ENCODE results near the gene PIP5KL1. TPM values are rescaled to one million over a fixed set of nuclear protein-coding genes. Genes with fewer than 3 reads are reported as not detected.

The PIP5KL1 gene
- total and polyA plus RNA-seq, 2 experiments from 2014 or later: 1.4 to 1.6 TPM

DNA sequence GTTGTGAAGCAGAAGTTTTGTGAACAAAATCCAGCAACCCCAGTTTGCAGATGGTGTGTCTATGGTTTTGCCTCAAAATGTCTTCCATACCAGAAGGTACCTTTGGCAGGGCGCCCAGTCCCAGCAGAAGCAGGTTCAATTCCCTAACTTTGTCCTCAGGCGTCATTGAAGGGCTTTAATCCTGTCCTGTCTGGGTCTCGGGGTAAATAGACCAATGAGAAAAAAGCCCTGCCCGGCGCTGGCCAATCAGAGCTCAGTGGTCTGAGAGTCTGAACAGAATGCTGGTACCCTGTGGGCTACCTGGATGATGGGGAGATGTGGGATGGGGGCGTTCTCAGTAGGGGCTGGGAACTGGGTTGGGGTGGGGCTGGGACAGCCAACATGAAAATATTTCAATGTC, 7.5 kb downstream of the PIP5KL1 start:
- peaks cover 15% of the 10 kb centered on the region for H3K4me1 ChIP-seq (ENCODE audit: insufficient read depth)
- TF ChIP-seq, protein P1, sequence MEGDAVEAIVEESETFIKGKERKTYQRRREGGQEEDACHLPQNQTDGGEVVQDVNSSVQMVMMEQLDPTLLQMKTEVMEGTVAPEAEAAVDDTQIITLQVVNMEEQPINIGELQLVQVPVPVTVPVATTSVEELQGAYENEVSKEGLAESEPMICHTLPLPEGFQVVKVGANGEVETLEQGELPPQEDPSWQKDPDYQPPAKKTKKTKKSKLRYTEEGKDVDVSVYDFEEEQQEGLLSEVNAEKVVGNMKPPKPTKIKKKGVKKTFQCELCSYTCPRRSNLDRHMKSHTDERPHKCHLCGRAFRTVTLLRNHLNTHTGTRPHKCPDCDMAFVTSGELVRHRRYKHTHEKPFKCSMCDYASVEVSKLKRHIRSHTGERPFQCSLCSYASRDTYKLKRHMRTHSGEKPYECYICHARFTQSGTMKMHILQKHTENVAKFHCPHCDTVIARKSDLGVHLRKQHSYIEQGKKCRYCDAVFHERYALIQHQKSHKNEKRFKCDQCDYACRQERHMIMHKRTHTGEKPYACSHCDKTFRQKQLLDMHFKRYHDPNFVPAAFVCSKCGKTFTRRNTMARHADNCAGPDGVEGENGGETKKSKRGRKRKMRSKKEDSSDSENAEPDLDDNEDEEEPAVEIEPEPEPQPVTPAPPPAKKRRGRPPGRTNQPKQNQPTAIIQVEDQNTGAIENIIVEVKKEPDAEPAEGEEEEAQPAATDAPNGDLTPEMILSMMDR (IDR thresholded peaks at IDR 0.05; ENCODE audit: poor library complexity): no peak
- TF ChIP-seq EZH2phosphoT487 (IDR thresholded peaks at IDR 0.05; ENCODE audit: low read depth, severe bottlenecking, unreplicated experiment) (no peak), EZH2 (IDR thresholded peaks at IDR 0.05; ENCODE audit: borderline replicate concordance) (no peak)
- no peaks in the 10 kb centered on the region for H4K20me1 ChIP-seq (ENCODE audit: insufficient read depth, poor library complexity, severe bottlenecking)
- peaks cover 29% of the 10 kb centered on the region for H3K27me3 ChIP-seq
- H3K9me2 ChIP-seq (replicated peaks; ENCODE audit: insufficient read depth): no peaks in the 10 kb centered on the region
- H3K36me3 ChIP-seq (replicated peaks; ENCODE audit: insufficient read depth, low read depth): no peaks in the 10 kb centered on the region
- H2AFZ ChIP-seq: no peak overlapping the region
- no peak for DNase-seq (ENCODE audit: low spot score)
- 60% methylated on average over 6 of the region's 6 CpGs for WGBS (ENCODE audit: low lambda C conversion rate, missing lambda C conversion rate)
- no peaks in the 10 kb centered on the region for H3K9me3 ChIP-seq (ENCODE audit: low read depth)
- no peaks in the 10 kb centered on the region for H3K79me2 ChIP-seq
- no peak overlapping the region for H3K27ac ChIP-seq
- H3K4me2 ChIP-seq: no peak overlapping the region
- no peak overlapping the region for H3K4me3 ChIP-seq

DNA sequence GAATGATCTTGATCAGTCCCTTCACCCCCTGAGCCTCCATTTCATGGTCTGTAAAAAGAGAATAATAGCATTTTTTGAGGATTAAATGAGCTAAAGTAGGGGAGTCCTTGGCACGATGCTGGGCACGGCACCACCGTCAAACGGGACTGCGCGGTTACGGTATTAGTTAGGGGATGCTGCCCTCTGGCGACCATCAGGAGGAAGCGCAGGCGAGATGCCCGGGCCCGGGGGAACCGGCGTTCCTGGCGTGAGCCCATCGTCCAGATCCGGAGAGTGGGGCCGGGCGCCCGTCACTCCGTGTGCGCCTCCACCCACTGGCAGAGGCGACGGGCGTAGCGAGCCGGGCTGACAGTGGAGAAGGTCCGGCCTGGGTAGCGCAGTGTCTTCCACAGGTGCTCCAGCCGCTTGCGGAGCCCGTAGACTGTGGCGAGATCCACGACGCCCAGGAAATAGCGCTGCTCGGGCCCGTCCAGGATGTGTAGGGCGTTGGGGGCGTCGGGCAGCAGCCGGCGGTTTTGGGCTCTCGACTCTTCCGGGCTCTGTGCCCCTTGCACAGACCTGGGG, 8.9 kb downstream of the PIP5KL1 start:
- peak; percentile 73 for DNase-seq (ENCODE audit: low spot score)
- H3K27ac ChIP-seq: no peak overlapping the region
- TF ChIP-seq EZH2phosphoT487 (IDR thresholded peaks at IDR 0.05; ENCODE audit: low read depth, severe bottlenecking, unreplicated experiment): no peak
- TF ChIP-seq, protein P1 (IDR thresholded peaks at IDR 0.05; ENCODE audit: poor library complexity): peak; percentile 97
- H3K27me3 ChIP-seq: peaks cover 22% of the 10 kb centered on the region
- no peak overlapping the region for H2AFZ ChIP-seq
- peak overlapping the region; percentile 67 for H3K4me2 ChIP-seq
- WGBS (ENCODE audit: low lambda C conversion rate, missing lambda C conversion rate): 23% methylated on average over 45 of the region's 45 CpGs
- no peaks in the 10 kb centered on the region for H4K20me1 ChIP-seq (ENCODE audit: insufficient read depth, poor library complexity, severe bottlenecking)
- H3K9me3 ChIP-seq (ENCODE audit: low read depth): no peaks in the 10 kb centered on the region
- H3K9me2 ChIP-seq (replicated peaks; ENCODE audit: insufficient read depth): no peaks in the 10 kb centered on the region
- no peaks in the 10 kb centered on the region for H3K79me2 ChIP-seq
- H3K4me1 ChIP-seq (ENCODE audit: insufficient read depth): peaks cover under 1% of the 10 kb centered on the region
- H3K4me3 ChIP-seq: no peak overlapping the region
- no peaks in the 10 kb centered on the region for H3K36me3 ChIP-seq (replicated peaks; ENCODE audit: insufficient read depth, low read depth)

DNA sequence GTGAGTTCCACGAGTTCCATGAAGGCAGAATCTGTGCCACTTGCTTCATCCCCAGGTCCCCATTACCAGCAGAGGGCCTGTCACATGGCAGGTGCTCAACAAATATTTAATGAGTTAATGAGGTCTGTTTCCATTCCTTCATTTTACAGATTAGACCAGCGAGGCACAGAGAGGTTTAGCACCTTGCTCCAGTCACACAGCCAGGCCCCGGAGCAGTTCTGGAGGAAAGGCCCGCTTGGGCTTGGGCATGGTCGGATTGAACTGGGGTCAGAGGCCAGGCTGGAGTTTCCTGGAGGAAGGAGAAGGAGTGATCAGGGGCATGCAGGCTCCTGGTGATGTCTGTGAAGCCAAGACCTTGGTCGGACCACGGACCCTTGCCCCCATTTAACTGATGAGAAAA, 9.8 kb downstream of the PIP5KL1 start:
- H3K27me3 ChIP-seq: peaks cover 14% of the 10 kb centered on the region
- TF ChIP-seq EZH2 (IDR thresholded peaks at IDR 0.05; ENCODE audit: borderline replicate concordance) (no peak), EZH2phosphoT487 (IDR thresholded peaks at IDR 0.05; ENCODE audit: low read depth, severe bottlenecking, unreplicated experiment) (no peak)
- TF ChIP-seq, protein P1 (IDR thresholded peaks at IDR 0.05; ENCODE audit: poor library complexity): no peak
- 89% methylated on average over 7 of the region's 7 CpGs for WGBS (ENCODE audit: low lambda C conversion rate, missing lambda C conversion rate)
- H3K79me2 ChIP-seq: no peaks in the 10 kb centered on the region
- H3K9me3 ChIP-seq (ENCODE audit: low read depth): no peaks in the 10 kb centered on the region
- DNase-seq (ENCODE audit: low spot score): no peak
- H3K27ac ChIP-seq: no peak overlapping the region
- no peaks in the 10 kb centered on the region for H3K9me2 ChIP-seq (replicated peaks; ENCODE audit: insufficient read depth)
- H3K4me3 ChIP-seq: no peak overlapping the region
- H2AFZ ChIP-seq: no peak overlapping the region
- no peaks in the 10 kb centered on the region for H3K36me3 ChIP-seq (replicated peaks; ENCODE audit: insufficient read depth, low read depth)
- H3K4me2 ChIP-seq: no peak overlapping the region
- H3K4me1 ChIP-seq (ENCODE audit: insufficient read depth): peaks cover 4% of the 10 kb centered on the region
- no peaks in the 10 kb centered on the region for H4K20me1 ChIP-seq (ENCODE audit: insufficient read depth, poor library complexity, severe bottlenecking)
